HG02870 (cell line): Measurements from ENCODE around the gene SLC4A1AP.
A peak's percentile ranks its signal among the peaks of the same experiment; 100 is the strongest.
"Not testable (repeated sequence)": the region's sequence is repeated elsewhere in the genome, so short reads cannot be mapped to it uniquely, and the experiment has no call there.

Experiments
- ATAC-seq: cut with Tn5 transposase; IDR thresholded peaks from one replicate; pipeline ENCODE4 v1.9.1; 2021; ENCODE audit warnings: mild to moderate bottlenecking, moderate library complexity; ENCODE audit not compliant: unreplicated experiment

SLC4A1AP gene, protein sequence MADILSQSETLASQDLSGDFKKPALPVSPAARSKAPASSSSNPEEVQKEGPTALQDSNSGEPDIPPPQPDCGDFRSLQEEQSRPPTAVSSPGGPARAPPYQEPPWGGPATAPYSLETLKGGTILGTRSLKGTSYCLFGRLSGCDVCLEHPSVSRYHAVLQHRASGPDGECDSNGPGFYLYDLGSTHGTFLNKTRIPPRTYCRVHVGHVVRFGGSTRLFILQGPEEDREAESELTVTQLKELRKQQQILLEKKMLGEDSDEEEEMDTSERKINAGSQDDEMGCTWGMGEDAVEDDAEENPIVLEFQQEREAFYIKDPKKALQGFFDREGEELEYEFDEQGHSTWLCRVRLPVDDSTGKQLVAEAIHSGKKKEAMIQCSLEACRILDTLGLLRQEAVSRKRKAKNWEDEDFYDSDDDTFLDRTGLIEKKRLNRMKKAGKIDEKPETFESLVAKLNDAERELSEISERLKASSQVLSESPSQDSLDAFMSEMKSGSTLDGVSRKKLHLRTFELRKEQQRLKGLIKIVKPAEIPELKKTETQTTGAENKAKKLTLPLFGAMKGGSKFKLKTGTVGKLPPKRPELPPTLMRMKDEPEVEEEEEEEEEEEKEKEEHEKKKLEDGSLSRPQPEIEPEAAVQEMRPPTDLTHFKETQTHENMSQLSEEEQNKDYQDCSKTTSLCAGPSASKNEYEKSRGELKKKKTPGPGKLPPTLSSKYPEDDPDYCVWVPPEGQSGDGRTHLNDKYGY

GRCh38 chr2:27663285-27664153 is at the start of gene SLC4A1AP, which contains the start of gene SUPT7L:
TSS of gene SLC4A1AP (plus strand) at chr2:27663889. CDS start at chr2:27663915, 26 bp downstream.
TSS of gene SUPT7L (minus strand) at chr2:27663614. CDS start at chr2:27662192, 1,422 bp downstream.
- peak; percentile 73 for ATAC-seq

GRCh38 chr2:27613985-27614384 is 49.7 kb upstream of the SLC4A1AP start:
- no peak for ATAC-seq

GRCh38 chr2:27615316-27615715 is 48.4 kb upstream of the SLC4A1AP start:
- no peak for ATAC-seq

GRCh38 chr2:27621524-27621923 is 42.2 kb upstream of the SLC4A1AP start:
- ATAC-seq, result no peak

- ATAC-seq, result no peak
Observed at GRCh38 chr2:27622921-27623384, 40.7 kb upstream of the SLC4A1AP start.

DNA sequence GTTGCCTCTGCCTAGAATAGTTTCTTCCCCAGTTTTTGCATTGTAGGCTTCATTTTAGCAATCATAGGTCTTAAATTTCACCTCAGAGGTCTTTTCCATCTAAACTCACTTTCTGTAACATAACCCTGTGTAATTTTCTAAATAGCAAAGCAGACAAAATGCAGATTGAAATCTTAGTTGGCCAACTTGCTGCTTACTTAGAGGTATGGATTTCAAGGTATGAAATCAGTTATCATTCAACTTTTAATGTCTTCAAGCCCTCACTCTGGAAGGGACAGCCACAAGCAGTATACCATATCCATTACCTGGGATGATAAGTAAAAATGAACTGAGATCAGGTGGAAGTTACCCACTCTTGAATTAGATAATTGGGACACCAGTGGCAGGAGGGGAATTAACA is 38.7 kb upstream of the SLC4A1AP start:
- no peak for ATAC-seq

DNA sequence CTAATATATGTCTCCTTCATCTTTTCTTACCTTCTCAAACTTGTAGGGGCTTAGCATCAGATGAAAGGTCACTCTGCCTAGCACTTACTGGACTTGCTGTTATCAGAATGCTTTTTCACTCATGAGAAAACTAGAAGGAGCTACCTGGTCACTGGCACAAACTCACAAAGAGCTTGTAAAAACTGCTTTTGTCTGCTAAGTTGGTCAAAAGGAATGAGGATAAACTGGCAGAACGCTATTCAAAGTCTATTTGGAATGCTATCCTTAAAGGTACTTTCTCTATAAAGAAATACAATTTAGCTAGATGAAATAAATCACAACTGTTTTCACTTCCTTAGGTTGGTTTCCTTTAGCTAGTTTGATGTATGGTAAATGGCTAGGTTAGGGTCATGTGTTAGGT is 37.4 kb upstream of the SLC4A1AP start:
- ATAC-seq, result not testable (repeated sequence)

DNA sequence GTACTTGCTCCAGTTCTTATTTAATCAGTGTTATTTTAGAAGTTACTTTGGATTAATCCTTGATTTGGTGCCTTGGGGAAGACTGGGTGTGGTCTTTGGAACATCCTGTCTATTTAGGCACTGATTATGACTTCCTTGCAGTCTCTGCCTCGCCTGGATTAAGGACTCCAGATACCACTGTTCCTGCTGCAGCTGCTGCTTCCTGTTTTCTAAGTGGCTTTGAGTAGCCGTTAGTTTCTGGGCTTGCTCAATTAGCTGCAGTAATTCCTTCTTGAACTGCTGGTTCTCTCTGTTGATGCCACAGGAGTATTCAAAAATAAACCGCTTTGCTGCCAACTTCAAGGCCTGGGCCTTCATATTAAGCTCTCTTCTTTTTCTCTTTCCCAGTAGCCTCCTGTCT is 36.8 kb upstream of the SLC4A1AP start:
- ATAC-seq, result not testable (repeated sequence)

DNA sequence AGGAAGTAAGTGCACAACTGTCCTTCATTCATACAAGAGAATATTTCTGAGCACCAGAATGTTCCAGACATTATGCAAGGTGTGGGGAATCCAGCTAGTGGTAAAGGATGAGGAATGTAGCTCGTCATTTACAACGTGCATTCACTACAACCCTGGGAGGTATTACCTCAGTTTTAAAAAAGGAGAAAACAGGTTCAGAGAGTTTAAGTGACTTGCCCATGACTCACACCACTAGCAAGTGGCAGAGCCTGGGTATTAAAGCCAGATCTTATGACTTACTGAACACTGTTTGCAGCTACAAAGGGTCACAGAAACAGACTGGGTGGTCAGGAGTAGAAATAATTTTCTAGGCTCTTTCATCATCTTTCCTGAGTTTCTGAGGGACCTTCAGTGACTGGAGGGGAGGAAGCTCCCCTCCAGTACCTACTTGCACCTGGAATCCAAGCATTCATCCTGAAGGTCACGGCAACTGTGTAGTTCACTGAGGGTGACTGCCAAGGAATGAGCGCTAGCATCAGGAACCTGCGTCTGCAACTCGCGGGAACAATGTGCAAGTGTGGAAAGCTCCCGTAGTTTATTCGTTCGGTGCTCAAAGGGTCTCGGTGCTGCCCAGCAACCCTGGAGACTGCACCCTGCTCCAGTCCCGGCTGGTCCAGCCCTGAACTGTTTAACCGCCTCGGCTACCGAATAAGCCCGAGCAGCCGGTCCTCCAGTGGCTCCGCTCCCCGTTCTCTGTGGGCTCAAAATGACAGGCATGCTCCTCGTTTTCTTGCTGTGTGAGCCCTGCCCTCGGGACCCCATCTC is 35.5 kb upstream of the SLC4A1AP start:
- ATAC-seq, result peak; percentile 11

DNA sequence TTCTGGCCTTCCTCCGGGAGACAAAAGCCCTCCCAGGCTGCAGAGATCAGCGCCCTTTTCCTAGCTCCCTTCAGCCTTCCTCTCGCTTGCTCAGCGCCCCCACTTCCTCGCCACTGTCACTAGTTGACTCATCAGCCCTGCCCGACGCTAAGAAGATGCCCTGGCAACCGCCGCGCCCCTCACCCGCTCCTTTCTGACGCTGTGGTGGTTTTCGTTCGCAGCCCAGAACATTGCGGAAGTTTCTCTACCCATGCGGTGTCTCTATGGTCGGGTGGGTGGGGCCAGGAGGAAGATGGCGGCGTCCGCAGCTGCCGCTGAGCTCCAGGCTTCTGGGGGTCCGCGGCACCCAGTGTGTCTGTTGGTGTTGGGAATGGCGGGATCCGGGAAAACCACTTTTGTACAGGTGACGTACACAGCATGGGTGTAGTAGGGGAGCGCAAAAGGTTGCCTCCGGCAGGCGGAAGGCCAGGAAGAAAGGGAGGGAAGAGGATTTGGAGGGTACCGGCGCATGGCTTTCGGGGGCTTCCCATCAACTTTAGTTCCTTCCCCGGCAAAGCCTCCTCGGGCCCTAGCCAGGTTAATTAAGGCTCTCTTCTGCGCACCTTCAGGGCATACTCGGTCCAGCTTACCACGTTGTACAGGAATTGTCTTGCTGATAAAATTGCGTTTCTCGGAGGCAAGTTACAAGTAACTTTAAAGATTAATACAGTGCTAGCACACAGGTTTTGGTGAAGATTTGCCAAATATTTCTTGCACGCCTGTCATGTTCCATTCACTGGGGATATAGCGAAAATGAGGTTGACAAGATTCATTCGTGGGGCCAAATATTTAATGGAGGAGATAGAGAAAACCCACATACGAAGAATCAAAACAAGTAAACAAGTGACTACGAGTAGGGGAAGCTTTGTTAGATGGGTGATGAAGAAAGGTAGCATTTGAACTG is 34.7 kb upstream of the SLC4A1AP start, which contains the start of the genes CCDC121 and GPN1:
Gene CCDC121, minus strand, starts transcription at position 246 of the 943 bp plus-strand sequence. CDS start 1,213 bp downstream, outside the sequence.
Gene GPN1, plus strand, starts transcription at position 284 of the 943 bp plus-strand sequence. Its CDS starts 9 bp downstream, at position 293.
- ATAC-seq, result peak; percentile 98

DNA sequence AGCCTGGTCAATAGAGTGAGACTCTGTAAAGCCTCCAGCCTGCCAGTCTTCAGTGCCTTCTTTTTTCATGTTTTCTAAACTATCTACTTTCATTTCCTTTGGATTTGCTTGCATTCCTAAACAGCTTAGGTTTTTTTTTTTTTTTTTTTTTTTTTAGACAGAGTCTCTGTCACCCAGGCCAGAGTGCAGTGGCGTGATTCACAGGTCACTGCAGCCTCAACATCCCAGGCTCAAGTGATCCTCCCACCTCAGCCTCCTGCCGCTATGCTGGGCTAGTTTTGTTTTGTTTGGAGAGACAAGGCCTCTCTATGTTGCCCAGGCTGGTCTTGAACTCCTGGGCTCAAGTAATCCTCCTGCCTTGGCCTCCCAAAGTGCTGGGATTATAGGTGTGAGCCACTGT is 33.4 kb upstream of the SLC4A1AP start:
- not testable (repeated sequence) for ATAC-seq

GRCh38 chr2:27634291-27634690 is 29.4 kb upstream of the SLC4A1AP start:
- no peak for ATAC-seq

DNA sequence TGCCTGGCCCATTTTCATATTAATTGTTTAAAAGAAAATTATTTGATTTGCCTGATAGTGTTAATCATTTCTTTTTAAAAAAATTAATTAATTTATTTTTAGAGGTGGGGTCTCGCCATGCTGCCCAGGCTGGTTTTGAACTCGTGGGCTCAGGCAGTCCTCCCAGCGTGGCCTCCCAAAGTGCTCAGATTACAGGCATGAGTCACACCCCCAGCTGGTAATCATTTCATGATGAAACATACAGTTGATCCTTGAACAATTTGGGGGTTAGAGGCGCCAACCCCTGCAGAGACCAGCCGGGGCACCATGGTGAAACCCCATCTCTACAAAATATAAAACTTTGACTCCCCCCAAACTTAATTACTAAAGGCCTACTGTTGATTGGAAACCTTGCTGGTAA is 26.9 kb upstream of the SLC4A1AP start:
- no peak for ATAC-seq

GRCh38 chr2:27638037-27638637 is 25.6 kb upstream of the SLC4A1AP start:
- no peak for ATAC-seq

DNA sequence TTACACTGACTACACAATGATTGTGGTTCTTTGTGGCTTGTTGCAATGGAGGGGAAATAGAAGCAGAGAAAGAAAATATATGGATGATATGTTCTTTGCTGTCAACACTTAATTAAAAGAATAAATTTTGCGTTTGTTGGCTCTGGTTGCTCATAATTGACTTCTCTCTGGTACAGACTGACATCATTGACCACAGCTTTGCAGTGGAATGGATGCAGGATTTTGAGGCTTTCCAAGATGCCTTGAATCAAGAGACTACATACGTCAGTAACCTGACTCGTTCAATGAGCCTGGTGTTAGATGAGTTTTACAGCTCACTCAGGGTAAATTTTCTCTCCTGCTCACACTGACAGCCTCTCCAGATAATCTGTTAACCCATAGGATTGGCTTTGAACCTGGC is 25.0 kb upstream of the SLC4A1AP start:
- no peak for ATAC-seq

DNA sequence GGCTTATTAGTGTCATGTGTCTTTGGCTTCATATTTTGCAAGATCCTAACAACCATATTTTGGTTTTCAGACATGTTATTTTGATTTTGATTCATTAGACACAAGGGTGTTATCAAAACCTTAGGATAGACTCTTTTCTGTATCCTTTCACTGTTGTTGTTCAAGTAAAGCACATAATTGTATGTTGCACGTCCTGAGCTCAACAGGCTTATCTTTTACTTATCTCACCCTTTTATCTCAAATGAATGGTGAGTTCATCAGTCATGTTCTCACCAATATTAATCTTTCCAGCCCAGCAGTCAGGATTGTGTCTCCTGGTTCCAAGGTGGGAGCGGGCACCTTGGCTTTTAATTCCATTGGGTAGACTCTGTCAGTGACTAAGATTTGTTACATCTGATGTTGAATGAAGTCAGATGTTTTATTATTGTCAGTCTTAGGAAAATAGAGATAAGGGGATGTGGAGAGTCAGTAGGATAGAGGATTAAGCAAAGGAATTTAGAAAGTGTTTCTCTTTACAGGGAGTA is 22.9 kb upstream of the SLC4A1AP start:
- no peak for ATAC-seq

GRCh38 chr2:27645197-27645596 is 18.5 kb upstream of the SLC4A1AP start:
- no peak for ATAC-seq

DNA sequence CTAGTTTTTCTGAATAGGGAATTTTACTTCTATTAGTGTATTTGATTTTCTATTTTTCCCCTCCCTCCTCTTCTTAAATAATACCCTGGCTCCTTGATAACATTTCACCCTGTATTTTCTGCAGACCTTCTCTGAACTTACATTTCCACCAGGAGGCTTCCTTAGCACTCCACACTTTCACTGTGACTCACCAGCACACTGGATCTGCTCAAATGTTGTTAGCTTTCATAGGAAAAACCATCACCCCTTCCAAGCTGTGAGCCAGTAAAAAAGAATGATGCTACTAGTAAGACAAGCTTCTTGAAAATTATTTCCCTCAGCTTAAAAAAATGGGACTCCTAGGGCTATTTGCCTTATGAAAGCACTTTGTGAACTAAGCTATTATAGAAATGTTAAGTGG is 16.4 kb upstream of the SLC4A1AP start:
- no peak for ATAC-seq
